Activated CD4-positive, alpha-beta T cell treated with anti-CD3 and anti-CD28 coated beads for 36 hours (primary cell): Measurements from ENCODE around the gene UNC80. TPM values are rescaled to one million over a fixed set of nuclear protein-coding genes. Genes with fewer than 3 reads are reported as not detected.

ENCODE experiments used
- ATAC-seq: fragments of 200-7000 bp; cut with Tn5 transposase; one replicate; pipeline ENCODE4 v1.10.0; 2021; ENCODE audit warnings: mild to moderate bottlenecking, moderate library complexity
- CTCF ChIA-PET: fragments of 350-600 bp; sonication (Branson Sonifier 250); formaldehyde crosslinking; loops from one replicate; lab custom pipeline; 2021; ENCODE audit warnings: antibody characterized with exemption; lab: Charles Lee
- POLR2A ChIA-PET: fragments of 350-600 bp; sonication (Branson Sonifier 250); formaldehyde crosslinking; loops from one replicate; lab custom pipeline; 2021; ENCODE audit warnings: antibody characterized with exemption, inconsistent platforms; lab: Charles Lee
- DNase-seq: peaks from one replicate; pipeline ENCODE4 v3.0.0-alpha.2; 2020
- H3K27ac Mint-ChIP-seq: one replicate; pipeline ENCODE4 v1.8.0; 2021; ENCODE audit warnings: mixed read lengths
- H3K27me3 Mint-ChIP-seq: one replicate; pipeline ENCODE4 v1.8.0; 2021; ENCODE audit warnings: mixed read lengths
- H3K36me3 Mint-ChIP-seq: one replicate; pipeline ENCODE4 v1.8.0; 2021; ENCODE audit warnings: low read depth, mixed read lengths
- H3K4me1 Mint-ChIP-seq: one replicate; pipeline ENCODE4 v1.8.0; 2021; ENCODE audit warnings: mixed read lengths
- H3K4me3 Mint-ChIP-seq: one replicate; pipeline ENCODE4 v1.8.0; 2021; ENCODE audit warnings: mild to moderate bottlenecking, moderate library complexity, mixed read lengths
- H3K9me3 Mint-ChIP-seq: one replicate; pipeline ENCODE4 v1.8.0; 2021; ENCODE audit warnings: low read depth, mixed read lengths
- intact Hi-C, 2 experiments: fragments of 100-400 bp; cut with DNase I in 1 of 2; cut with micrococcal nuclease in 1 of 2; formaldehyde crosslinking; loops; one replicate each; pipeline versions ENCODE4 v1.14.2 to v1.15.1; 2022 to 2024; cut with DNase I, micrococcal nuclease
- total RNA-seq, 2 experiments: library from RNA; stranded (reverse); gene quantifications; one replicate each; pipeline ENCODE4 v1.2.3, GENCODE V29; 2021

The UNC80 gene
- total RNA-seq, 2 experiments from 2014 or later = not detected

DNA sequence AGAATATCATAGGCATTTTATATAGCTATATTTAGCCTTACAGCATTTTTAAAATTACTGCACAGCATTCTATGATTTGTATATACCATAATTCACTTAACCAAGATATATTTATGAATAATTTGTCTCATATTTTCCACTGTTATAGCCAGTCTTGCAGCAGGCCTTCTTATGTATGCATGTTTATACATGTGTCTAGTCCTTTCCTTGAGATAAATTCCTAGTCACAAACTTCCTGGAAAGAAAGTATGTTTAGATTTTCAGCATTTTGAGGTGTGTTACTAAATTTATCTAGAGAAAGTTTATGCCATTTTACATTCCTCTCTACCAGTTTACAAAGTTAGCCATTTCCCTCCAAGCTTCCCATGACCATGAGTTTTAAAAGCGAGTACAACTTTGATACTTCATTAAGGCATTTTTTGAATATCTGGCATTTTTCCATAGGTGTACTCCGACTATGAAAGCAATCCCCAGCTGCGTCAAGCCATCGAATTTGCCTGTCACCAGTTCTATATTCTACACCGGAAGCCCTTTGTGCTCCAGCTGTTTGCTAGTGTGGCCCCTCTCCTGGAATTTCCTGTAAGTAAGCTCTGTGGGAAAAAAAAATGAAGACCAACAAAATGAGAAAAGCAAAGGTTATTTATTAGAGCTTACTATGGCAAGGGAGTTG, 171.4 kb downstream of the UNC80 start:
- Mint-ChIP-seq H3K27ac (no peak overlapping the region), H3K4me1 (no peaks in the 10 kb centered on the region), H3K27me3 (peaks cover 10% of the 10 kb centered on the region), H3K4me3 (no peak overlapping the region), H3K9me3 (no peaks in the 10 kb centered on the region), H3K36me3 (no peaks in the 10 kb centered on the region)
- POLR2A ChIA-PET = no interaction called here
- no peak for ATAC-seq
- CTCF ChIA-PET = interaction anchor here (1.3 to 1.9 kb wide), 2 partner anchors 18 to 256 kb away, joined by 3 to 6 read pairs; no protein-coding TSS in a partner anchor
- no peak for DNase-seq
- intact Hi-C loops = no loop called here

GRCh38 chr2:209943776-209944175, 172.1 kb downstream of the UNC80 start:
- no peaks in the 10 kb centered on the region for H3K4me1 Mint-ChIP-seq
- POLR2A ChIA-PET = no interaction called here
- intact Hi-C loops = no loop called here
- H3K9me3 Mint-ChIP-seq = no peaks in the 10 kb centered on the region
- DNase-seq = no peak
- CTCF ChIA-PET = interaction anchor here (1.0 to 1.9 kb wide), 2 partner anchors 17 to 255 kb away, joined by 6 read pairs; no protein-coding TSS in a partner anchor
- no peak overlapping the region for H3K4me3 Mint-ChIP-seq
- ATAC-seq = no peak
- H3K27ac Mint-ChIP-seq = no peak overlapping the region
- H3K36me3 Mint-ChIP-seq = no peaks in the 10 kb centered on the region
- H3K27me3 Mint-ChIP-seq = peaks cover 10% of the 10 kb centered on the region

DNA sequence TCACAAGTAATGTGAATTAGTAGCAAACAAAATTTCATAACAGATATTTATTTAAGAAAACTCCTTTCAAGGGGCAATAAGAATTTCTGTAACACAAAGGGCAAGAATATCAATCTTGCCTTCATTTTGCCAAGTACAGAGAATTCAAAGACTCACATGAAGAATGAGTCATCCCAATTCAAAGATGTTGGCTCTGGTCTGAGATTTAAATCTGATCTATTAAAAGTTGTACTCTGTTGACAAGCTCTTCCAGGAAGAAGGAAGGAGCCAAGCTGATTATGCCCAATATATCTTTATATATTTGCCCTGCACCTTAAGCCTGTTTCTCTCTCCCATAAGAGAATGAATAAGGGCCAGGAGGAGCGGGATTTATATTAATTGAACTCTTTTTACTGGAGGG, 174.9 kb downstream of the UNC80 start:
- Mint-ChIP-seq H3K36me3 (no peaks in the 10 kb centered on the region), H3K27me3 (peaks cover 4% of the 10 kb centered on the region), H3K9me3 (no peaks in the 10 kb centered on the region), H3K4me3 (no peak overlapping the region), H3K4me1 (no peaks in the 10 kb centered on the region), H3K27ac (no peak overlapping the region)
- ChIA-PET CTCF (no interaction called here), POLR2A (no interaction called here)
- DNase-seq = no peak
- intact Hi-C loops = no loop called here
- ATAC-seq = no peak

- CTCF ChIA-PET = interaction anchor here (0.6 kb wide), 1 partner anchor 1559 kb away, joined by 3 read pairs; no protein-coding TSS in a partner anchor
- no peaks in the 10 kb centered on the region for H3K4me1 Mint-ChIP-seq
These were observed 184.6 kb downstream of the UNC80 start for GRCh38 chr2:209956271-209956670.

DNA sequence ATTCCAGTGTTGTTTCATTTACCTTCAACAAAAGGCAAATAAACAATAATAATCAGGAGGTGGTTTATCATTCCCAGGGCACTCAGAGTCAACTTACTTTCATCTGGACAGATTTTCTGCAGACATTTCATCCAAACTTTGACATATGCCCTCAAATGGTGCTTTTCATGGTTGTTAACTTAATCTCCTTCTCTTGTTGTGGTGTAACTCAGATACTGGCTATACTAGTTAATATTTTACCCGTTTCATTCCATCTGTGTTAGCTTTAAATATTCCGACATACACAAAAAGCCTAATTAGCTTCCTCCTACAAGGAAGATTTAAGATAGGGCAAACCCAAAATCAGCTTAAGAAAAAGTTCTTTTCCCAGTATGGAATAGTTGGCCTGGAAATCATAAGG, 186.4 kb downstream of the UNC80 start:
- no peak overlapping the region for H3K27ac Mint-ChIP-seq
- CTCF ChIA-PET = interaction anchor here (0.6 to 1.4 kb wide), 5 partner anchors 10 to 1303 kb away, joined by 3 to 4 read pairs (median 3); no protein-coding TSS in a partner anchor
- H3K4me1 Mint-ChIP-seq = no peaks in the 10 kb centered on the region
- H3K9me3 Mint-ChIP-seq = no peaks in the 10 kb centered on the region
- DNase-seq (no peak), ATAC-seq (no peak)
- H3K4me3 Mint-ChIP-seq = no peak overlapping the region
- POLR2A ChIA-PET = no interaction called here
- no peaks in the 10 kb centered on the region for H3K36me3 Mint-ChIP-seq
- intact Hi-C loops = loop anchor here in 1 of 2 experiments (5.0 kb wide), 1 partner anchor 1189 kb away; no protein-coding TSS in a partner anchor
- H3K27me3 Mint-ChIP-seq = peaks cover 10% of the 10 kb centered on the region

More at GRCh38 chr2:209956271-209956670, 184.6 kb downstream of the UNC80 start:
- Mint-ChIP-seq H3K4me3 (no peak overlapping the region), H3K36me3 (no peaks in the 10 kb centered on the region), H3K27ac (no peak overlapping the region), H3K9me3 (no peaks in the 10 kb centered on the region), H3K27me3 (peaks cover 17% of the 10 kb centered on the region)
- POLR2A ChIA-PET = no interaction called here
- intact Hi-C loops = loop anchor here in 1 of 2 experiments (5.0 kb wide), 1 partner anchor 1191 kb away; no protein-coding TSS in a partner anchor
- no peak for ATAC-seq
- no peak for DNase-seq

GRCh38 chr2:209960045-209960444, 188.4 kb downstream of the UNC80 start:
- ChIA-PET CTCF (interaction anchor here (0.8 to 1.5 kb wide), 3 partner anchors 13 to 494 kb away, joined by 4 to 6 read pairs (median 4); no protein-coding TSS in a partner anchor), POLR2A (no interaction called here)
- intact Hi-C loops = loop anchor here (5.0 to 10.0 kb wide), 2 partner anchors 628 to 1565 kb away; no protein-coding TSS in a partner anchor
- Mint-ChIP-seq H3K27me3 (peaks cover 1% of the 10 kb centered on the region), H3K4me1 (no peaks in the 10 kb centered on the region), H3K4me3 (no peak overlapping the region), H3K36me3 (no peaks in the 10 kb centered on the region), H3K9me3 (no peaks in the 10 kb centered on the region), H3K27ac (no peak overlapping the region)
- ATAC-seq (no peak), DNase-seq (no peak)

DNA sequence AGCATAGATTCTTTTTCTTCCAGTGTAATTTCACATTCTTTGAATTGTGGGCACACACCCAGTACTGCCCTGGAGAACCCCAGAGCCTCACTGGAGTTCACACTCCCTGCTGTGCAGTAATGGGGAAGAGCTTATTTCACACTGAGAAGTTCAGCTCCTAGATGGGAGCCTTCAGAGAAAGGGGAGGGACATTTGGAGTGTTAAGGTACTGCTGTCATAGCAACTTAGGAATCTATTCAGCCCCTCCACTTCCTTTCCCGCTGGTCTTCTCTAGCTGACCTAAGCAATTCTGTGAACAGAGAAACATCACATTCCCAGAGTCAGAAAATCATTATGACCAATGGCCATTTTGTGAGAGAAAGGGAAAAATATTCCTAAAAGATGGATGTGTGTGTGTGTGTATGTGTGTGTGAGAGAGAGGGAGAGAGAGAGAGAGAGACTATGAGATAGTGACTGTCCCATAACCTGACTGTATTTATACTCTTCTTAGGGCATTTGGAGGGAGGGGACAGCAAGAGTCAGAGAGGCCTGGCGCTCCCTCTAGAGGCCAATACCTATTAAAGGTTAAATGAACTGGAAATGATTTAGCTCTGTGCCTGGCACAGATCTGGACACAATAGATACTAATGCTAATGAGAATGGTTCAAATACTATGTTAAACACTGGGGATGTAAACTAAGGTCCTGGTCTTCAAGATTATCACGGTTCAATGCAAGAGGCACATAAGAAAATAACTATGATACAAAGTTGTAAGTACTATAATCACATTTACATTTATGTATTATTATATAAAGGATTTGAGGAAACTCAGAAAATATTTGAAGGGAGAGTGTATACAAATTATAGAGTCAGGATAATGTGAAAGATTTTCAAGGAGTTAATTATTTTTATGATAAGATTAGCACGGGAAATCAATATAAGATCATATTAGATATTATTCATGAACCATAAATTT, 189.3 kb downstream of the UNC80 start:
- no peaks in the 10 kb centered on the region for H3K9me3 Mint-ChIP-seq
- POLR2A ChIA-PET = no interaction called here
- no peaks in the 10 kb centered on the region for H3K27me3 Mint-ChIP-seq
- CTCF ChIA-PET = interaction anchor here (0.5 to 1.7 kb wide), 13 partner anchors 9 to 626 kb away, joined by 3 to 13 read pairs (median 4); no protein-coding TSS in a partner anchor
- H3K27ac Mint-ChIP-seq = no peak overlapping the region
- H3K4me3 Mint-ChIP-seq = no peak overlapping the region
- intact Hi-C loops = loop anchor here (1.0 to 10.0 kb wide), 3 partner anchors 627 to 1566 kb away; no protein-coding TSS in a partner anchor
- DNase-seq (peak; percentile 68), ATAC-seq (peak; percentile 80)
- H3K36me3 Mint-ChIP-seq = no peaks in the 10 kb centered on the region
- H3K4me1 Mint-ChIP-seq = no peaks in the 10 kb centered on the region

- no peaks in the 10 kb centered on the region for H3K36me3 Mint-ChIP-seq
- ChIA-PET CTCF (no interaction called here), POLR2A (no interaction called here)
- ATAC-seq = no peak
- no peak overlapping the region for H3K27ac Mint-ChIP-seq
- no peaks in the 10 kb centered on the region for H3K9me3 Mint-ChIP-seq
- no peak overlapping the region for H3K4me3 Mint-ChIP-seq
- no peak for DNase-seq
- intact Hi-C loops = loop anchor here in 1 of 2 experiments (10.0 kb wide), 1 partner anchor 1571 kb away; no protein-coding TSS in a partner anchor
- no peaks in the 10 kb centered on the region for H3K4me1 Mint-ChIP-seq
- H3K27me3 Mint-ChIP-seq = no peaks in the 10 kb centered on the region
These were observed 194.1 kb downstream of the UNC80 start for GRCh38 chr2:209965723-209966122.

DNA sequence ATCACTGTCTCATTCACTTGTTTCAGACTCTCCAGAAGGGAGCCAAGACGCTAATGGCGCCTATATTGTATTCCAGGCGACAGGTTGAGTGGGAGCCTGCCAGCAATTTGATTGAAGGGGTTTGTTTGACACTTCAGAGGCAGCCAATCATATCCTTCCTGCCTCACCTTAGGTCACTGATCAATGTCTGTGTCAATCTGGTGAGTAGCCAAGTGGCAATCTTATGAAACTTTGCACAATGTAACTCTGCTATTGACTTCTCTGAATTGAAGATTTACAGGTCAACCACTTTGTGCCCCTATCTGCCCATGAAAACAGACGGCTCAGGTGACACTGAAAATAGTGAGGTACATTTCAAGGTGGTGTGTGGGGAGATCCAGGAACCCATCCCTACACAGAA, 198.1 kb downstream of the UNC80 start:
- DNase-seq (no peak), ATAC-seq (no peak)
- H3K4me3 Mint-ChIP-seq = no peak overlapping the region
- ChIA-PET CTCF (interaction anchor here (1.2 to 2.4 kb wide), 2 partner anchors 229 to 235 kb away, joined by 4 to 10 read pairs; no protein-coding TSS in a partner anchor), POLR2A (no interaction called here)
- H3K27ac Mint-ChIP-seq = no peak overlapping the region
- intact Hi-C loops = loop anchor here in 1 of 2 experiments (10.0 kb wide), 1 partner anchor 1575 kb away; no protein-coding TSS in a partner anchor
- H3K36me3 Mint-ChIP-seq = no peaks in the 10 kb centered on the region
- no peaks in the 10 kb centered on the region for H3K9me3 Mint-ChIP-seq
- no peaks in the 10 kb centered on the region for H3K4me1 Mint-ChIP-seq
- H3K27me3 Mint-ChIP-seq = peaks cover 9% of the 10 kb centered on the region

GRCh38 chr2:209970271-209970670, 198.6 kb downstream of the UNC80 start:
- H3K27ac Mint-ChIP-seq = no peak overlapping the region

DNA sequence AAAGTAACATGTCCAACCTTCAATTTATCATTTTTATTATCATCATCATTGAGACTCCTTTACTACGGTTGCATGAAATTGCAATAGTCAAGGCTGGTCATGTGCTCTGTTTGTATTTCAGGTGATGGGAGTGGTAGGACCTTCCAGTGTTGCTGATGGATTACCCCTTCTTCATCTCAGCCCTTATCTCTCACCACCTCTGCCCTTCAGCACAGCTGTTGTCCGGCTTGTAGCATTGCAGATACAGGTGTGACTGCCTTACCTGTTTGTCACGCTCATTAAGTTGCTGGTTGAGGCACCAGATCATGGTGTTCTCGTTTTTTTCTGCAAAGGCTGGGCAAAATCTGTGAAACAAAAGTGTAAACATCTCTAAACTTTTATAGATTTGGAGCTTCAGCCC, 199.1 kb downstream of the UNC80 start:
- Mint-ChIP-seq H3K27me3 (peaks cover 9% of the 10 kb centered on the region), H3K27ac (no peak overlapping the region), H3K9me3 (no peaks in the 10 kb centered on the region), H3K4me1 (no peaks in the 10 kb centered on the region), H3K36me3 (no peaks in the 10 kb centered on the region), H3K4me3 (no peak overlapping the region)
- ATAC-seq (no peak), DNase-seq (no peak)
- CTCF ChIA-PET = interaction anchor here (0.8 to 1.2 kb wide), 3 partner anchors 10 to 228 kb away, joined by 3 to 7 read pairs (median 3); no protein-coding TSS in a partner anchor
- POLR2A ChIA-PET = no interaction called here
- intact Hi-C loops = no loop called here

More at GRCh38 chr2:209970271-209970670, 198.6 kb downstream of the UNC80 start:
- H3K4me3 Mint-ChIP-seq = no peak overlapping the region
- peaks cover 9% of the 10 kb centered on the region for H3K27me3 Mint-ChIP-seq
- H3K36me3 Mint-ChIP-seq = no peaks in the 10 kb centered on the region
- no peaks in the 10 kb centered on the region for H3K9me3 Mint-ChIP-seq
- no peak for ATAC-seq
- ChIA-PET POLR2A (no interaction called here), CTCF (interaction anchor here (0.8 to 1.2 kb wide), 2 partner anchors 9 to 225 kb away, joined by 3 to 7 read pairs; no protein-coding TSS in a partner anchor)
- intact Hi-C loops = no loop called here
- H3K4me1 Mint-ChIP-seq = no peaks in the 10 kb centered on the region
- DNase-seq = no peak
